Activated gamma-delta T cell (primary cell): ENCODE measurements around the gene ACADM.
"Not testable (repeated sequence)": the region's sequence is repeated elsewhere in the genome, so short reads cannot be mapped to it uniquely, and the experiment has no call there.

Experiments
- DNase-seq: peaks from one replicate; lab custom pipeline; 2025; lab: John Stamatoyannopoulos, UW
- total RNA-seq, 2 donors: gene quantifications; one replicate each; lab custom pipeline; 2026; lab: John Stamatoyannopoulos, UW

Gene ACADM
- 52.1 to 56.2 reads per million in 2 donors for total RNA-seq

DNA sequence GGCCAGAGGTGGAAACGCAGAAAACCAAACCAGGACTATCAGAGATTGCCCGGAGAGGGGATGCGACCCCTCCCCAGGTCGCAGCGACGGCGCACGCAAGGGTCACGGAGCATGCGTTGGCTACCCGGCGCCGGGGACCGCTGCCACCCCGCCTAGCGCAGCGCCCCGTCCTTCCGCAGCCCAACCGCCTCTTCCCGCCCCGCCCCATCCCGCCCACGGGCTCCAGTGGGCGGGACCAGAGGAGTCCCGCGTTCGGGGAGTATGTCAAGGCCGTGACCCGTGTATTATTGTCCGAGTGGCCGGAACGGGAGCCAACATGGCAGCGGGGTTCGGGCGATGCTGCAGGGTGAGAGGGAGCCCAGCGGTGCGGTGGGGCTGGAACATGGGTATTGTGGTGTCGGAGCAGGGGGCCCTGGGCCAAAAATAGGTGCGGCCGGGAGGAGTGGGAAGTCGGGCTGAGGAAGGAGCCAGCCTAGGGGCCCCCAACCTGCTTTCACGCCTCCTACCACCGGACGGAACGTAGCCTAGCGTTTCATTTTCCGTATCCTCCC lies at the start of gene ACADM:
Gene ACADM (plus strand): TSS at position 238 of the 551 bp plus-strand sequence. CDS start 79 bp downstream, at position 317.
- peak; percentile 67 for DNase-seq

DNA sequence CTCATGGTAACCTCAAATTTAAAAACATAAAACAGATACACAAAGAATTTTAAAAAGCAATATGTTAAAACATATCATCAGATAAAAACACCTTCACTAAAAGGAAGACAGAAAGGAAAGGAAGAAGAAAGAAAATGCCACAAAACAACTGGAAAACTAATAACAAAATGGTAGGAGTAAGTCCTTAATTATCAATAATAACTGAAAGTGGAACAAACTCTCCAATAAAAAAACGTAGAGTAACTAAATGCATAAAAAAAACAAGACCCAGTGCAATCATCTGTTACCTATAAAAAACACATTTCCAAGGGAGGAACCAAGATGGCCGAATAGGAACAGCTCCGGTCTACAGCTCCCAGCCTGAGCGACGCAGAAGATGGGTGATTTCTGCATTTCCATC lies 47.1 kb upstream of the ACADM start:
- DNase-seq: no peak

DNA sequence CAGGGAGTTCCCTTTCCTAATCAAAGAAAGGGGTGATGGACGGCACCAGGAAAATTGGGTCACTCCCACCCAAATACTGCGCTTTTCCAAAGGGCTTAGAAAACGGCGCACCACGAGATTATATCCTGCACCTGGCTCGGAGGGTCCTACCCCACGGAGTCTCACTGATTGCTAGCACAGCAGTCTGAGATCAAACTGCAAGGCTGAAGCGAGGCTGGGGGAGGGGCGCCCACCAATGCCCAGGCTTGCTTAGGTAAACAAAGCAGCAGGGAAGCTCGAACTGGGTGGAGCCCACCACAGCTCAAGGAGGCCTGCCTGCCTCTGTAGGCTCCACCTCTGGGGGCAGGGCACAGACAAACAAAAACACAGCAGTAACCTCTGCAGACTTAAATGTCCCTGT lies 46.5 kb upstream of the ACADM start:
- not testable (repeated sequence) for DNase-seq

- no peak for DNase-seq
These were observed 34.0 kb upstream of the ACADM start for GRCh38 chr1:75690547-75690946.

DNA sequence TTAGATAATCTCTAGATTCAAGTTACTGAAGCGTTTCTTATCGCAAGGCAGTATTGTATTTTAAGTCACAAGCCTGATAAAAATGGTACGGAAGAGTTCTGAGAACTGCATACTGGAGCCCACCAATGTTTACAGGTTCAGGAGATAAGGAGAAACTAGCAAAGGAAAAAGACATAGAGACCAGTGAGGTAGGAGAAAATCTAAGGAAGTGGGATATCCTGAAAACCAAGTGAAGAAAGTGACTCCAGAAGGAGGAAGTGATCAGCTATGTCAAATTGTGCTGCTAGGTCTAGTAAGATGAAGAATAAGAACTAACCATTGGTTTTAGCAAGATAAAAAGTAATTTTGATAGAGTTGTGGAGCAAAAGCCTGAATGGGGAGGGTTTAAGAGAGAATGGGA lies 31.0 kb upstream of the ACADM start:
- DNase-seq: no peak

DNA sequence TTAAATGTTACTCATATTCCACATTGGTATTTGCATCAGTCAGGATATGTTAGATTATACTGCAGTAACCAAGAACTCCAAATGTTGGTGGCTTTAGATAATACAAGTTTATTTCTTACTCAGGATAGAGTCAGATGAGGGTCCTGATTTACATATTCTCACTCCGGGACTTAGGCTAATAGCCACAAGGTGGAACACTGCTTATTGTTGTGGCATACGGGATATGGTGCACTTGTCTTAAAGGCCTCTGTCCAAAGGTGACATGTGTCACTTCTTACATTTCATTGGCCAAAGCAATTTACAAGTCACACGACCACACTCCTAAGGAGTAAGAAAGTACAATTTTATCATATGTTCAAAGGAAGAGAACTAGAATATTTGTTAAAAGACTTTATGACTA lies 28.5 kb upstream of the ACADM start:
- DNase-seq: no peak

DNA sequence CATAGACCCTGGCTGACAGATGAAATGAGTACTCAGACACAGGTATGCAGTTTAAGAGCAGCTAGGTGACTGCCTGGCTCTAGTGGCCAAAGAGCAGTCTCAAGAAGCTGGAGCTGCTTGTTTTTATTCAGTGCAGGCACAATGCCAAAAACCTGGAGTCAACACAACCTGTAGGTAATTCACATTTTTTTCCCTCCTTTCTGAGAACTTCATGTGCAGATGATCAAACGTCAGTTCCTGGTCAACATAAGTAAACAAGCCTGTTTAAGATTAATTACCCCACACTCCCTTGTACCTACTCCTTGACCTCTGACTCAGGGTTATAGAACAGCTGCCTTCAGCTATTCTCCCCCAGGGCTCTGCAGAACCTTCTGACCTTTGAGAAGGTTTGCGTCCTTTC lies 17.3 kb upstream of the ACADM start:
- no peak for DNase-seq

- no peak for DNase-seq
These were observed 15.6 kb upstream of the ACADM start for GRCh38 chr1:75708910-75709309.

- DNase-seq: no peak
These were observed 13.7 kb upstream of the ACADM start for GRCh38 chr1:75710832-75711231.

GRCh38 chr1:75711846-75712245 lies 12.7 kb upstream of the ACADM start:
- no peak for DNase-seq

DNA sequence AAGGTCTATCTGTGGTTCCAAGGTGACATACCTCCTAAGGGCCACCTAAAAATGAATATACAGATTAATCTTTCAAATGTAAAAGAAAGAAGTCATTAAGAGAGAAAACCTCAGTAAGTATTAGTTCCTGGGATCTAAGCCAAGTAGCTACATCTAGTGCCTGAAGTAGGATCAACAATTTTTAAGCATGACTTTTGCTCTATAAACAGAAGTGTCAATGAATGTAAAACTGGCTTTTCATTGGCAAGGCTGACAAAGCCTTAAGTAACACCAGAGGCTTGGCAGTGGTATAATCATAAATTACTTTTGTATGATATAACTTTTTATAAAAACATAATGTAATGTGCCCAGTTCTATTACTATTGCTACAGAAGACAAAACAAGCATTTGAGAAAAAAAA lies 12.2 kb upstream of the ACADM start:
- DNase-seq: no peak

GRCh38 chr1:75719810-75720209 lies 4.7 kb upstream of the ACADM start:
- no peak for DNase-seq

DNA sequence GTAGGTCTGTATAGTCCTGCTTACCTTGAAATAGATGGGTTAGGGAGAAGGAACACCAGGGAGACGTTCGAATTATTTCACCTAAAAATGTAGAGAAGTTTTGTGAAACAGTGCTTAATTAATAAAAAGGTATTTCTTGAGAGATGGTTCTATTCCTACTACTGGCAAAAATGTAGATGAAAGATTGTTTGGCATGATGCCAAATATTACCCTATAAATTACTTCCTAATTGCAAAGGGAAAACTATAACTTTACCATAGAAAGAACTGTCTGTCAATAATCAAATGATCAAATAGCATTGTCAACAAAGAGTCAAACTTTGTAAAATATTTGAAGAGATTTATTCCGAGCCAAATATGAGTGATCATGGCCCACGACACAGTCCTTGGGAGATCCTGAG lies 4.2 kb upstream of the ACADM start:
- DNase-seq: no peak

DNA sequence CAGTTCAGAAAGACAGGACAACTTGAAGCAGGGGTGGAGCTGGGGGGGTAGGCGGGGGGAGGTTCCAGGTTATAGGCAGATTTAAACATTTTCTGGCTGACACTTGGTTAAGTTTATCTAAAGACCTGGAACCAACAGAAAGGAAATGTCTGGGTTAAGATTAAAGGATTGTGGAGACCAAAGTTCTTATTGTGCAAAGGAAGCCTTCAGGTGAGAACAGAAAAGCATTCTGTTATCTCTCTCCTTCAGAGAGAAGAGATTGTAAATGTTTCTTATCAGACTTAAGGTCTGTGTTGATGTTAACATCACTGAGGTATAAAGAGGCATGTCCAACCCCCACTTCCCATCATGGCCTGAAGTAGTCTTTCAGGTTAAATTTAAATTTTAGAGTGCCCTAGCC lies 3.7 kb upstream of the ACADM start:
- no peak for DNase-seq

- not testable (repeated sequence) for DNase-seq
These were observed 2.3 kb upstream of the ACADM start for GRCh38 chr1:75722246-75722645.

DNA sequence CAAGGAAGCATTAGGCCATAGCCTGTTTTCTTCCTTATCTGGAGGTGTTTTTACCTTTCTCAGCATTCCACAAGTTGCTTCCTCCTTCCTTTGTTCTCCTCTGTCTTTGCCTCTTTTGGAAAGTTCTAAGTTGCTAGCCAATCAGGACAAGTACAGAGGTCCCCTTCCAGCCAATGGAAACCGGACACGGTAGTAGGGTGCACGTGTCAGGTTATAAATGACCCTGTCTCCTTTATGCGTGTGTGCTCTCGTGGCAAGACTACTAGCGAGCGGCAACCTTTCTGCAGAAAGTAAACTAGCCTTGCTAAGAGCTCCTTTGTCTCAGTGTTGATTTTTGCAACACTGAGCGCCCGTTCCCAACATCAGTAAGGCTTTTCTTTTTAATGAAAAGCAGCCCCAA lies 1.5 kb upstream of the ACADM start:
- DNase-seq: no peak

GRCh38 chr1:75723989-75724471 lies 479 bp upstream of the ACADM start:
- DNase-seq: peak; percentile 63

DNA sequence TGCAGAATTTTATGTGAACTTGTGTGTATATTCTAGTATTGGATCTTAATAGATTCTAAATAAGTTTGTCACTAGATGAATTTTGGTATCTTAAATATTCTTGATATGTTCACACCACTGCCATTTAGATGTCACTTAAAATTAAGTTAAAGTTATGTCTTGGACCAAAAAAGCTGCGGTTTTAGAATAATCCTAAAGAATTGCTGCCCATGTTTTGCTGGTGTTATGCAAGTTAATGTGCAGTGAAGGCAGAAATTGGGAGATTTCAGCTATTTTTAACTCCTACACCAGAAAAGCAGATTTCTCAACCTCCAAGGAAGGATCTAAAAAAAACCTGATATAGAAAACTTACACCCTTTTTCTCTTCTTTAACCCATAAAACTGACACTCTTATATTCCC lies 757 bp downstream of the ACADM start:
- DNase-seq: no peak

DNA sequence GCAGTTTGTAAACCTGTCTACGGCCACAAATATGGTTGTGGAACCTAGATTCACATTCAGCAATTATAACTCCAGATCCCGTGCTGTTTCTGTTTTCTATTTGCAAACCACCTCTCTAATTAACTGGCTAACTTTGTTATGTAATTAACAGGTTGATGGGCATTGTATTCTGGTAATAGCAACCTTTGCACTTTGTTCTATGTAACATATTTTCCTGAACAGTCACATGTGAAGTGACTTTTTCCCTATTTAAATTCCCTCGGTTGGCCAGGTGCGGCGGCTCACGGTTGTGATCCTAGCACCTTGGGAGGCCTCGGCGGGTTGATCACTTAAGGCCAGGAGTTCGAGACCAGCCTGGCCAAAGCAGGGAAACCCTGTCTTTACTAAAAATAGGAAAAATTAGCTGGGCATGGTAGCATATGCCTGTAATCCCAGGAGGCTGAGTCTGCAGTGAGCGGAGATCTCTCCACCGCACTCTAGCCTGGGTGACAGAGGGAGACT lies 1.4 kb downstream of the ACADM start:
- no peak for DNase-seq

GRCh38 chr1:75727571-75727970 lies 3.1 kb downstream of the ACADM start:
- no peak for DNase-seq

GRCh38 chr1:75730432-75730831 lies 5.9 kb downstream of the ACADM start:
- DNase-seq: no peak

DNA sequence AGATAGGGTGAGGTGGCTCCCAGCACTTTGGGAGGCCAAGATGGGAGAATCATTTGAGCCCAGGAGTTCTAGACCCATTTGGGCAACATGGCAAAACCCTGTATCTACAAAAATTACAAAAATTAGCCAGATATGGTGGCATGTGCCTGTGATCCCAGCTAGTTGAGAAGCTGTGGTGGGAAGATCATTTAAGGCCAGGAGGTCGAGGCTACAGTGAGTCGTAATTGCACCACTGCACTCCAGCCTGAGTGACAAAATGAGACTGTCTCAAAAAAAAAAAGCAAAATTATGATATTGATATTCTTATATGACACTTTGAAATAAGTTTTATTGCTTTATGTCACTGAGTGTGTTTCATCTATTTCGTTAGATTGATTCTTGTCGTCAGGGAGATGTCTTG lies 7.4 kb downstream of the ACADM start:
- no peak for DNase-seq

- DNase-seq: no peak
These were observed 8.2 kb downstream of the ACADM start for GRCh38 chr1:75732703-75733102.

GRCh38 chr1:75733661-75734060 lies 9.2 kb downstream of the ACADM start:
- DNase-seq: no peak
